Suppressor macrophage treated with lipopolysaccharide for 4 hours (primary cell): ENCODE data around the gene ASH1L.

Experiments
- DNase-seq: peaks from one replicate; pipeline ENCODE4 v3.0.0-alpha.2; 2020

The ASH1L gene

GRCh38 chr1:155326020-155326526, 236.5 kb downstream of the ASH1L start:
- no peak for DNase-seq

DNA sequence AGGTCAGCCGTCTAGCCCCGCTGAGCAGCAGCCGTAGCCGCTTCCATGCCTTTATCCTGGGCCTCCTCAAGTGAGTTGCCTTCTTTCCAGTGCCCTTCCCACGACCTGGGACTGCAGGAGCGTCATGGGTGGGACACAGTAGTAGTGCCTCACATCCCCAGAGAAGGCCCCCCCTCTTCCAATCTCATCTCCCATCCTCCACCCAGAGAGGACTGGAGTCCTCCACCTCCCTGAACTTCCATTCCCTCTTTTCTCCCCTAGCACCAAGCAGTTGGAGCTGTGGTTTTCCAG, 237.1 kb downstream of the ASH1L start:
- DNase-seq, result no peak

DNA sequence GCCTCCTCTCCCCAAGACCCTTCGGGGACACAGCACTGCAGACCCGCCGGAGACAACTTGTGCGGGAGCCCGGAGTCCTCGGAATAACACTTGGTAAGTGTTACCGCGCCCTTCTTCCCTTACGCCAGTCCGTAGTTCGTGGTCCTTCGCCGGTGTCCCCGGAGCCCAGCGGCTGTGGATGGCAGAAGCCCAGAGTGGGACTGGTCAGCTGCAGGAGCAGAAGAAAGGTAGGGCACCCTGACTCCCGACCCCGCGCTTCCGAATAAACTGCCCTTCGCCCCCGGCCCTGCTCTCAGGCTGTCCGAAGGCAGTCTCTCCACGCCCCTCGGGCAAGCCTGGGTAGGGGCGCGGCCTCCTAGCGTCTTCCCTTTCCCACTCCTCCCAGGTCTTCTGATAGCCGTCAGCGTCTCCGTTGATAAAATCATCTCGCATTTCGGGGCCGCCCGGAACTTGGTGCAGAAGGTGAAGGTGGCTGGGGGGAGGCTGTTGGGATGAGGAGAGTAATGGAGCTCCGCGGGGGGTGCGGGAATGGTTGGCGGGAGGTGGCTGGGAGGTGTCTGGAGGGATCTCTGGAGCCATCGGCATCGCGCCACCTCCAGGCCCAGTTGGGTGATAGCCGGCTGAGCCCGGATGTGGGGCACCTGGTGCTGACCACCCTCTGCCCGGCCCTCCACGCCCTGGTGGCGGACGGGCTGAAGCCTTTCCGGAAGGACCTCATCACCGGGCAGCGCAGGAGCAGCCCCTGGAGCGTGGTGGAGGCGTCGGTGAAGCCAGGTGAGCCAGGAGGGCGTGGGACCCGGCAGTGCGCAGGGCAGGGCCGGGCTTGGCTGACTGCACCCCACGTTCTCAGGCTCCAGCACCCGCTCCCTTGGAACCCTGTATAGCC, 237.6 kb downstream of the ASH1L start:
- DNase-seq, result peak; percentile 41

DNA sequence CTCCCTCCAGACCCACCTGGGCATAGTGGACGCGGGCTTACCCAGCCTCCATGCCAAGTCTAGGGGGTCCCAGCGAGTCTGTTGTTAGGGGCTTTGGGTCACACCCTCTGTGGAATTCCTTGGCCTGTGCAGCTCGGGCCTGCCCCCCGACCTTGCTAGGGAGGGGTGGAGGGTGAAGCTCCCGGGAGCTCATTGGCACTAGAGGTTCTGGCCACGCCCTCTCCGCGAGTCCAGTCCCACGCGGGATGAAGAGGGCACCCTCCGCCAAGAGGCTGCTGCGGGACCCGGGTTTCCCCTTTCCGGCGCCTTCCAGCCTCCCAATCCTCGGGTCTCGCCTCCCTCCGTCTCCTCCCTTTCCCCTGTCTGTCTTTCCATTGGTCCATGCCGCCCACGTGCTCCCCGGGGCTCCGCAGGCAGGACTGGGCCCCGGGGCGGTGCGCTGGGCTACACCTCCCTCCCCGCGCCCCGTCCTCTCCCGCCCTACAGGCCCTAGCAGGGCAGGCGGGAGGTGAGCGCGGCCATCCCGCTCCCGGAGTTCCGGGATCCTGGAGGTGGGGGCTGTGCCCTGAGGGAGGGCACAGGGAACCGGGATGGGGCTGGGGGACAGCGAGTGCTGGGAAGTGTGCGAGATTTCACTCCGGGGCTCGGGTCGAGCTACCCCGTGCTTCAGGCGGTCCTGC, 238.4 kb downstream of the ASH1L start:
- peak; percentile 99 for DNase-seq

DNA sequence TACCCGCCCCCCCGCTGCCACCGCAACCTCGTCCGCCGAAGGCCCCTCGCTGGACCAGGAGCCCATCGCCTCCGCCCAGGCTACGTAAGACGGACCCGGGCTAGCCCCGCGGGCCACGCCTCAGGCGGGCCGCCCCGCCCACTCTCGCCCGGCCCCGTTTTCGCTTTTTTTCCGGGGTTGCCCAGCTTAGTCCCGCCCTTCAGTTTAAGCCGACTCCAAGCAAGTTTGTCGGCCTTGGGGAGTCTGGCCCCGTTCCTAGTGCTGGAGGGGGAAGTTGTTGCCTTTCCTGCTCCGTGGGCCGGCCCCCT, 238.9 kb downstream of the ASH1L start:
- DNase-seq, result peak; percentile 95

DNA sequence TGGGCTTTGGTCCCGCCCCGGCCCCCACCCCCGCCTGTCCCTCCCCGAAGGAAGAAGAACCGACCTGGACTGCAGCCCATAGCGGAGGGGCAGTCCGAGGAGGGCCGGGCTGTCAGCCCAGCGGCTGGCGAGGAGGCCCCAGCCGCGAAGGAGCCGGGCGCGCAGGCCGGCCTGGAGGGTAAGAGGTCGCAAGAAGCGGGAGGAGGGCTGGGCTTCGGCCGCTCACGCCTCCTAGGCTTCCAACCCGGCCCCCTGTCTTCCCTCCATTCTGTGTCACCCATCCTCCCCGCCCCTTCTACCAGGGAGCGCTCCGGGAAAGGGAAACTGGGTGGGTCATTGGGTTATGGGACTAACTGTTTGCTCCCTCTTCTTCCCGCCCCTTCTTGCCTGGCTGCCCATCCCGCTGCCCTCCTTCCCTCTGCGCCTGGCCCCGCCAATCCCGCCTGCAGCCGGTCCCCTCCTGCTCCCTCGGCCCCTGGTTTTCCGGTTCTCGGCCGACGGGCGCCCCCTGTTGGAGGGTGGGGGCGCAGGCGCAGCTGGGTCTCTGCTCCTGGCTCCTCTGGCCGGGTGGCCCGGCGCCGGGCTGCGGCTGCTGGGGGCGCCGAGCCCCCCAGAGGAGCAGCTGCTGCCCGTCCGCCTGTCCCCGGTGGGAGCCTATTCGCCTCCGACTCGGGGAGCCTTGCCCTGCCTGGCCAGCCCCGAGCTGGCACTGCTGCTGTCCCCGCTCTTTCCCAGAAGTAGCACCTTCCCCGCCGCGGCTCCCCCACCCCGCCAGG, 239.5 kb downstream of the ASH1L start:
- peak; percentile 96 for DNase-seq

DNA sequence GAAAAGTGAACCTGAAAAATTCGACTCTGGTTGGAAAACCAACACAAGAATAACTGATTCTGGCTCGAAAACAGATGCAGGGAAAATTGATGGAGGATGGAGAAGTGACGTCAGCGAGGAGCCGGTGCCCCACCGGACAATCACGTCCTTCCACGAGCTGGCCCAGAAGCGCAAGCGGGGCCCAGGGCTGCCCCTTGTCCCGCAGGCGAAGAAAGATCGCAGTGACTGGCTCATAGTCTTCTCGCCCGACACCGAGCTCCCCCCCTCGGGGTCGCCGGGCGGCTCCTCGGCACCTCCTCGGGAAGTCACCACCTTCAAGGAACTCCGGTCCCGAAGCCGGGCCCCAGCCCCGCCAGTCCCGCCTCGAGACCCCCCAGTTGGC, 240.0 kb downstream of the ASH1L start:
- DNase-seq, result peak; percentile 38

DNA sequence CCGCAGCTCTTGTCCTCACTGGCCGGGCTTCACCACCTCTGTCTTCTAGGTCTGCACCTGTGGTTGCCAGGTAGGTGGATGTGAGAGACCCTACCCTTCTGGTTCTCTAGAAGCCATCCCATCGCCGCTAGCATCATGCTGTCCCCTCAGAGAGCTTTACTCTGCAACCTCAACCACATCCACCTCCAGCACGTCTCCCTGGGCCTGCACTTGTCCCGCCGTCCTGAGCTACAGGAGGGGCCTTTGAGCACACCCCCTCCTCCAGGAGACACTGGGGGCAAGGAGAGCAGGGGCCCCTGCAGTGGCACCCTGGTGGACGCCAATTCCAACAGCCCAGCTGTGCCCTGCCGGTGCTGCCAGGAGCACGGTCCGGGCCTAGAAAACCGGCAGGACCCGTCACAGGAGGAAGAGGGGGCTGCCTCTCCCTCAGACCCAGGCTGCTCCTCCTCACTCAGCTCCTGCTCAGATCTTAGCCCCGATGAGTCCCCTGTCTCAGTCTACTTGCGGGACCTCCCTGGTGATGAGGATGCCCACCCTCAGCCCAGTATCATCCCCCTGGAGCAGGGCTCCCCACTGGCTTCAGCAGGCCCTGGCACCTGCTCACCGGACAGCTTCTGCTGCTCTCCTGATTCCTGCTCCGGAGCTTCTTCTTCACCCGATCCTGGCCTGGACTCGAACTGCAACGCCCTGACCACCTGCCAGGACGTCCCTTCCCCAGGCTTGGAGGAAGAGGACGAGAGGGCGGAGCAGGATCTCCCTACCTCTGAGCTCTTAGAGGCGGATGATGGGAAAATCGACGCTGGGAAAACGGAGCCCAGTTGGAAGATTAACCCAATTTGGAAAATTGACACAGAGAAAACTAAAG, 240.7 kb downstream of the ASH1L start:
- DNase-seq, result no peak

- peak; percentile 61 for DNase-seq
Observed at GRCh38 chr1:155320661-155321617, 241.7 kb downstream of the ASH1L start, which contains the start of gene RUSC1. Gene RUSC1, plus strand, starts transcription at chr1:155320894. Its CDS starts 880 bp downstream, at chr1:155321774.

DNA sequence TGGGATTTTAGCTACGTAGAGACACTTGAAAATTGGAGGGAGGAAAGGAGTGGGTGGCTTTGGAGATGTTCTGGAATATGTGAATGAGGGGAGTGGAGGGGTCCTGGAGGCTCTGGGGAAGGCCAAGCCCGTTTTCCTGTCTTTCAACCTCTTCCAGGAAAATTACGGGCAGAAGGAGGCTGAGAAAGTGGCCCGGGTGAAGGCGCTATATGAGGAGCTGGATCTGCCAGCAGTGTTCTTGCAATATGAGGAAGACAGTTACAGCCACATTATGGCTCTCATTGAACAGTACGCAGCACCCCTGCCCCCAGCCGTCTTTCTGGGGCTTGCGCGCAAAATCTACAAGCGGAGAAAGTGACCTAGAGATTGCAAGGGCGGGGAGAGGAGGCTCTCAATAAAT, 242.4 kb downstream of the ASH1L start:
- no peak for DNase-seq

GRCh38 chr1:155319536-155319935, 243.1 kb downstream of the ASH1L start:
- DNase-seq, result no peak

- DNase-seq, result no peak
Observed at GRCh38 chr1:155318082-155318481, 244.5 kb downstream of the ASH1L start.

GRCh38 chr1:155316922-155317321, 245.7 kb downstream of the ASH1L start:
- DNase-seq, result no peak

- no peak for DNase-seq
Observed at GRCh38 chr1:155313261-155313660, 249.3 kb downstream of the ASH1L start.

GRCh38 chr1:155309423-155310021, 253.1 kb downstream of the ASH1L start:
- peak; percentile 21 for DNase-seq

- peak; percentile 99 for DNase-seq
Observed at GRCh38 chr1:155308493-155309422, 253.8 kb downstream of the ASH1L start, which contains the start of gene FDPS. Gene FDPS, plus strand, starts transcription at chr1:155308866. Its CDS starts 924 bp downstream, at chr1:155309790.

GRCh38 chr1:155307247-155307740, 255.3 kb downstream of the ASH1L start:
- peak; percentile 55 for DNase-seq

- DNase-seq, result no peak
Observed at GRCh38 chr1:155305881-155306391, 256.7 kb downstream of the ASH1L start.

DNA sequence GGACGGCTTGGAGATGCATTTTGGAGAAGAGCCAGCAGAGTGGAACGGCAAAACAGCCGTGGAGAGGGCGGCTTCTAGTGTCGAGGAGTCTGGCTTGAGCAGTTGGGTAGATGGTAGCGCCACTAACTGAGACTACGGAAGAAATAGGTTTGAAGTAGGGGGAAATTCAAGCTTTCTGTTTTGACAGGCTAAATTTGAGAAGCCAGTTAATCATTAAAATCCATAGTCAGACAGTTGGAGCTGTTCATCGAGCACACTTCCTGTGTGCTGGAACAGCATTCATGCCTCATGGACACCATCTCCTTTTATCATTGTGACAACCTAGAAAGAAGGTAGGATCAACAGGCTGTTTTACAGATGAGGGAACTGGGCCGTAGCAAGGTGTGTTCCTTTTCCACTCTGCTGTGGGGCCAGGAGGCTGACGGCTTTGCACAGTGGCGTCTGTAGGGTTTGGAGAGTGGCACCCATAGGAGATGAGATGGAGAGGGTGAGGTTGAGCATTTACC, 258.0 kb downstream of the ASH1L start:
- DNase-seq, result no peak
